ENCODE data around the gene NSMCE4A. TPM values are rescaled to one million over a fixed set of nuclear protein-coding genes. Genes with fewer than 3 reads are reported as not detected.
"Not testable (repeated sequence)": the region's sequence is repeated elsewhere in the genome, so short reads cannot be mapped to it uniquely, and the experiment has no call there.

NSMCE4A gene
- total RNA-seq, 4 donors from 2014 or later = 20.1 to 37.7 (median 26.9) TPM

DNA sequence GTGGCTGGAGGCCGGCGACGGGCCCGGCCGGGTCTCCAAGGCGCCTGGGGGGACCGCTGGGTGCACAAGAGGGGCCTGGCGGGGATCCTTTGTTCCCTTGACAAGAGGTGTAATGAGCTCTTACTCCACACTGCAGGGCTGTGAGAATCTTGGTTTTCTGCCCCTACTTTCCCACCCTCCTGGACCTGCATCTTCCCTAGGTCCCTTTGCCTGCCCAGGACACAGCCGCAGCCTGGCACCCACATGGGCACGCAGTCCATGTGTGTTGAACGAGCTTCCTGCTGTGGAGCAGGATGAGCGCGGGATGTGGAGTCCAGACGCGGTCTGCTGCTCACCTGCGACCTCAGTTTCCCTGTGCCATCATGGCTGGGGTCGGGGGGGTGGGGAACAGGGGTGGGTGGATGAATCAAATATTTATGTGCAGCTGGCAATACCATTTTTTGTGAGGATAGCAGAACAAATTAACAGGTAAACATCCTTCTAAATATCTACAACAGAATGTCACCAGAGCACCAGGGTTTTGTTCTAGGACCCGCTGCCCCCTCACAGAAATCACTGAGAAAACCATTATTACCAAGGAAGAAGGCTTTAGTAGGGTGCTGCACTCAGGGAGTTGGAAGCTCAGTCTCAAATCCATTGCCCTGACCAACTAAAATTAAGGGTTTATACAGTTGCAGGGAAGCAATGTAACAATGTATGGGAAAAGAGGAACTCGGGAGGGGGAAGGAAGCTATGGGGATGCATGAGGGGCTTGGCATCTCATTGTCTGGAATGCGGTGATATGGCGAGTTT, 474 bp upstream of the NSMCE4A start:
- no peaks in the 10 kb centered on the region for H3K9me3 ChIP-seq
- no peak for TF ChIP-seq POLR2A (IDR thresholded peaks at IDR 0.05)
- TF ChIP-seq, protein P1, sequence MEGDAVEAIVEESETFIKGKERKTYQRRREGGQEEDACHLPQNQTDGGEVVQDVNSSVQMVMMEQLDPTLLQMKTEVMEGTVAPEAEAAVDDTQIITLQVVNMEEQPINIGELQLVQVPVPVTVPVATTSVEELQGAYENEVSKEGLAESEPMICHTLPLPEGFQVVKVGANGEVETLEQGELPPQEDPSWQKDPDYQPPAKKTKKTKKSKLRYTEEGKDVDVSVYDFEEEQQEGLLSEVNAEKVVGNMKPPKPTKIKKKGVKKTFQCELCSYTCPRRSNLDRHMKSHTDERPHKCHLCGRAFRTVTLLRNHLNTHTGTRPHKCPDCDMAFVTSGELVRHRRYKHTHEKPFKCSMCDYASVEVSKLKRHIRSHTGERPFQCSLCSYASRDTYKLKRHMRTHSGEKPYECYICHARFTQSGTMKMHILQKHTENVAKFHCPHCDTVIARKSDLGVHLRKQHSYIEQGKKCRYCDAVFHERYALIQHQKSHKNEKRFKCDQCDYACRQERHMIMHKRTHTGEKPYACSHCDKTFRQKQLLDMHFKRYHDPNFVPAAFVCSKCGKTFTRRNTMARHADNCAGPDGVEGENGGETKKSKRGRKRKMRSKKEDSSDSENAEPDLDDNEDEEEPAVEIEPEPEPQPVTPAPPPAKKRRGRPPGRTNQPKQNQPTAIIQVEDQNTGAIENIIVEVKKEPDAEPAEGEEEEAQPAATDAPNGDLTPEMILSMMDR (IDR thresholded peaks at IDR 0.05 in 4 of 5, conservative IDR thresholded peaks at IDR 0.05 in 1 of 5) = peak in 2 of 5 experiments; percentile 20 to 63
- peak; percentile 7 to 29 for ATAC-seq
- H3K27me3 ChIP-seq = no peaks in the 10 kb centered on the region
- peaks cover 0 to 5% of the 10 kb centered on the region in 2 donors for H3K36me3 ChIP-seq
- peak overlapping the region; percentile 94 to 99 (median 96) for H3K27ac ChIP-seq
- peak overlapping the region; percentile 71 to 91 (median 81) for H3K4me3 ChIP-seq
- peaks cover 16 to 19% of the 10 kb centered on the region in 2 donors for H3K4me1 ChIP-seq
- no peak for DNase-seq
- intact Hi-C loops (cut with DNase I; ENCODE audit: low total_unique reads) = loop anchor here (2.0 to 5.0 kb wide), 3 partner anchors 67 to 139 kb away; no protein-coding TSS in a partner anchor
- in situ Hi-C loops (cut with MboI; ENCODE audit: low sequenced_read_pairs in 4 of 4) = no loop called here

DNA sequence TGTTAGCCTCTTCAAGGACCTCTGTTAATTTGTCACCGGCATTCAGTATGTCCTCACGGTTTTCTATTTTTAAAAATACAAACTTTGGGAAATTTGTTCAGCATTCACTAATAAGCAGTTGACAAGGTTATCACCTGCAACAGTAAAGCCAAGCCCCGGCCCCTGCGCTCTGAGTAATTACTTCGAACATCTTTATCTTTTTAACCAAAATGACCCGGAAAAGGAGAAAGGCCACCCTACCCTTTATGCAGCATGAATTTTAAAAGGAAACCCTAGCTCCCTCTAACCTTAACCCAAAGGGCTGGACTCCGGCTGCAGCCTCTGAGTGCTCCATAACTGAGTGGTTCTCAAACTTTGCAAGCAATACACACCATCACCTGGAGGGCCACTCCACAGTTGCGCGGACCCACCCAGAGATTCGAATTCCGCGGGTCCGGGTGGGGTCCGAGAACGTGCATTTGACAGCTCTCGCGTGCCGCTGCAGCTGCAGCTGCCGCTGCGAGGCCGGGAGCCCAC, 940 bp downstream of the NSMCE4A start:
- intact Hi-C loops (cut with DNase I; ENCODE audit: low total_unique reads) = loop anchor here (1.0 to 2.0 kb wide), 3 partner anchors 46 to 141 kb away; partner anchors contain the start of gene ATE1
- ATAC-seq = peak in 1 of 2 donors; percentile 16
- in situ Hi-C loops (cut with MboI; ENCODE audit: low sequenced_read_pairs in 4 of 4) = no loop called here

DNA sequence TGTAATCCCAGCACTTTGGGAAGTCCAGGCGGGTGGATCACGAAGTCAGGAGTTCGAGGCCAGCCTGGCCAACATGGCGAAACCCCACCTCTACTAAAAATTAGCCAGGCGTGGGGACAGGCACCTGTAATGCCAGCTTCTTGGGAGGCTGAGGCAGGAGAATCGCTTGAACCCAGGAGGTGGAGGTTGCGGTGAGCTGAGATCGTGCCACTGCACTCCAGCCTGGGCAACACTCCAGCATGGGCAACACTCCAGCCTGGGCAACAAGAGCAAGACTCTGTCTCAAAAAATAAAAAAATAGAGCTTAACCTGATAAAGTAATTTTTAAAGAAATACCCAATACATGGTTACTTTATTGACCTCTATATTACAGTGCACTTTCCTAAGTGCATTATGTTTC, 5.9 kb downstream of the NSMCE4A start:
- in situ Hi-C loops (cut with MboI; ENCODE audit: low sequenced_read_pairs in 4 of 4); H3K9me3 ChIP-seq; H3K27ac ChIP-seq; ATAC-seq; H3K4me3 ChIP-seq; DNase-seq; H3K27me3 ChIP-seq; intact Hi-C loops (cut with DNase I; ENCODE audit: low total_unique reads): not testable (repeated sequence)
- peaks cover 11 to 12% of the 10 kb centered on the region in 2 donors for H3K4me1 ChIP-seq
- peaks cover 0 to 66% of the 10 kb centered on the region in 2 donors for H3K36me3 ChIP-seq

More for the DNA sequence above, 940 bp downstream of the NSMCE4A start:
- TF ChIP-seq, protein P1 (IDR thresholded peaks at IDR 0.05 in 4 of 5, conservative IDR thresholded peaks at IDR 0.05 in 1 of 5) = no peak
- no peak for TF ChIP-seq POLR2A (IDR thresholded peaks at IDR 0.05)
- Histone ChIP-seq H3K27me3 (no peaks in the 10 kb centered on the region), H3K36me3 (peaks cover 0 to 16% of the 10 kb centered on the region in 2 donors), H3K4me3 (peak overlapping the region; percentile 71 to 91 (median 81)), H3K4me1 (peaks cover 19% of the 10 kb centered on the region in 2 donors), H3K9me3 (no peaks in the 10 kb centered on the region), H3K27ac (peak overlapping the region; percentile 94 to 99 (median 96))
- DNase-seq = no peak

DNA sequence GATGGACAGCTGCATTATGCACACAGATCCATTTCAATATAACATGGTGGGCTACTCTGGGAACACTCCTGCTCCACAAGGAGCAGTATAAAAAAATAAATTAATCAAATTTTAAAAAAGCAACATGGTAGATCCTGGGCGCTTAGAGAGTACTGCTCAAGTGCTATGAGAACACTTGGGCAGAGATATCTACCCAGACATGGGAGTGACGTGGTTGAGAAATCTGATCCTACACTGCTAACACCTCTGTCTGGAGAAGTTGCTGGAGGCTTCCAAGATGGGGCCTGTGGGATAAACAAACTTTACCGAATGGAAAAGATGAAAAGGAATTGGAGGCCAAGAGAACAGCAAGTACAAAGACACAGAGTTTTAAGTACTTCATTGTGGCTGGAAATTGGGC, 9.0 kb downstream of the NSMCE4A start:
- no peaks in the 10 kb centered on the region for H3K9me3 ChIP-seq
- peaks cover 0 to 91% of the 10 kb centered on the region in 2 donors for H3K36me3 ChIP-seq
- no peaks in the 10 kb centered on the region for H3K27me3 ChIP-seq
- H3K4me3 ChIP-seq = no peak overlapping the region
- no peak for TF ChIP-seq POLR2A (IDR thresholded peaks at IDR 0.05)
- TF ChIP-seq, protein P1 (IDR thresholded peaks at IDR 0.05 in 4 of 5, conservative IDR thresholded peaks at IDR 0.05 in 1 of 5) = no peak
- peak in 1 of 2 donors; percentile 60 for ATAC-seq
- in situ Hi-C loops (cut with MboI; ENCODE audit: low sequenced_read_pairs in 4 of 4) (no loop called here), intact Hi-C loops (cut with DNase I; ENCODE audit: low total_unique reads) (no loop called here)
- H3K4me1 ChIP-seq = peaks cover 0 to 3% of the 10 kb centered on the region in 2 donors
- DNase-seq = no peak
- H3K27ac ChIP-seq = no peak overlapping the region

DNA sequence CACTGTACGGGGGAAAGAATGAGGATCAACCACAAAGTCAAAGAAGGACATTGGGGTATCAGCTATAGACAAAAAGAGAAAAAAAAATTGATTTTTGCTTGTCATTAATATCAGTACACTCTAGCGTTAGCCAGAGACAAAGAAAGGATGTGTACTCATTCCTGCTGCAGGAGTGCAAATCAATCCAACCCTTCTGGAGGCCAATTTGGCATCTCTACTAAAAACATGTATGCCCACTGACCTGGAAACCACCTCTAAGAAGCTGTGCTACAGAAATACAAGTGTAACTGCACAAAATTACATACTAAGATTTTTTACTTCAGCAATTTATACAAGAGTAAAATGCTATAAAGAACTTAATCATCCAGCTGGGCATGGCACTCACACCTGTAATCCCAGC, 13.6 kb downstream of the NSMCE4A start:
- no peaks in the 10 kb centered on the region for H3K9me3 ChIP-seq
- H3K4me3 ChIP-seq = no peak overlapping the region
- DNase-seq = no peak
- H3K27ac ChIP-seq = no peak overlapping the region
- TF ChIP-seq, protein P1 (IDR thresholded peaks at IDR 0.05 in 4 of 5, conservative IDR thresholded peaks at IDR 0.05 in 1 of 5) = no peak
- TF ChIP-seq POLR2A (IDR thresholded peaks at IDR 0.05) = no peak
- no peaks in the 10 kb centered on the region for H3K27me3 ChIP-seq
- peaks cover 0 to 80% of the 10 kb centered on the region in 2 donors for H3K36me3 ChIP-seq
- intact Hi-C loops (cut with DNase I; ENCODE audit: low total_unique reads) = no loop called here
- no peaks in the 10 kb centered on the region for H3K4me1 ChIP-seq
- in situ Hi-C loops (cut with MboI; ENCODE audit: low sequenced_read_pairs in 4 of 4) = no loop called here
- ATAC-seq = no peak
